HepG2 (cell line): ENCODE results near the gene NUP107. TPM values are rescaled to one million over a fixed set of nuclear protein-coding genes. Genes with fewer than 3 reads are reported as not detected.
A peak's percentile ranks its signal among the peaks of the same experiment; 100 is the strongest.

Source experiments
- ATF1 ChIP-seq: IDR thresholded peaks from 2 replicates; pipeline ENCODE4 v1.6.1; 2016; ENCODE audit warnings: mild to moderate bottlenecking, control low read depth
- BCLAF1 ChIP-seq: fragments of 450-650 bp; IDR thresholded peaks from 2 replicates; pipeline ENCODE4 v1.6.1; 2017; ENCODE audit warnings: mild to moderate bottlenecking
- FOSL2 ChIP-seq: sonication (generic); formaldehyde crosslinking; IDR thresholded peaks from 2 replicates; pipeline ENCODE4 v1.4.0; 2020; ENCODE audit warnings: missing genetic modification reagents
- FOXA3 ChIP-seq: IDR thresholded peaks from 2 replicates; pipeline ENCODE4 v1.6.1; 2016; ENCODE audit warnings: missing genetic modification reagents, missing compliant biosample characterization
- HNRNPLL ChIP-seq: fragments of 200-400 bp; formaldehyde crosslinking; IDR thresholded peaks from 2 replicates; pipeline ENCODE4 v1.6.1; 2017; ENCODE audit warnings: mild to moderate bottlenecking, low read depth, low read length; ENCODE audit not compliant: poor library complexity, severe bottlenecking
- KAT2B ChIP-seq: fragments of 150-350 bp; IDR thresholded peaks from 2 replicates; pipeline ENCODE4 v1.6.1; 2014; ENCODE audit warnings: low read depth, low read length, borderline replicate concordance
- KAT7 ChIP-seq: IDR thresholded peaks from 2 replicates; pipeline ENCODE4 v1.6.1; 2018; ENCODE audit warnings: borderline replicate concordance, missing compliant biosample characterization
- MEIS2 ChIP-seq: sonication (generic); formaldehyde crosslinking; IDR thresholded peaks from 2 replicates; pipeline ENCODE4 v1.9.0; 2021; ENCODE audit warnings: mild to moderate bottlenecking, missing genetic modification reagents
- NFE2L2 ChIP-seq: fragments of 150-350 bp; IDR thresholded peaks from 2 replicates; pipeline ENCODE4 v1.6.1; 2014; ENCODE audit warnings: low read length
- RNF2 ChIP-seq: fragments of 450-650 bp; conservative IDR thresholded peaks from 2 replicates; pipeline ENCODE4 v1.6.1; 2016; ENCODE audit warnings: low read depth
- TCF7L2 ChIP-seq: IDR thresholded peaks from 2 replicates; pipeline ENCODE4 v1.6.1; 2011; ENCODE audit warnings: mild to moderate bottlenecking, low read depth, low read length, moderate library complexity
- TFE3 ChIP-seq: IDR thresholded peaks from 2 replicates; pipeline ENCODE4 v1.6.1; 2016
- ZHX2 ChIP-seq, 2 experiments: sonication (generic) in 1 of 2; formaldehyde crosslinking in 1 of 2; IDR thresholded peaks; 2 replicates each; pipeline versions ENCODE4 v1.6.1 to v1.9.0; 2014 to 2022; ENCODE audit warnings: antibody characterized with exemption in 1 of 2, borderline replicate concordance in 1 of 2, inconsistent platforms in 1 of 2, low read depth in 1 of 2, missing genetic modification reagents in 1 of 2
- ZIK1 ChIP-seq: sonication (generic); formaldehyde crosslinking; IDR thresholded peaks from 2 replicates; pipeline ENCODE4 v1.5.0; 2020; ENCODE audit warnings: mild to moderate bottlenecking, low read depth, missing genetic modification reagents, borderline replicate concordance
- polyA plus RNA-seq, 8 experiments: library from polyadenylated mRNA; depleted of rRNA in 3 of 8; stranded (reverse) in 7 of 8; unstranded in 1 of 8; fragments of >200 nt; fragmentation: Illumina TruSeq in 4 of 8; extraction: Trizol in 4 of 8; gene quantifications; 2 replicates each; pipeline versions ENCODE4 v1.2.1 to v1.2.3, GENCODE V29; 2011 to 2016; ENCODE audit warnings: low read depth in 4 of 8, missing spikeins in 1 of 8, mixed read lengths in 1 of 8; ENCODE audit not compliant: insufficient read depth in 1 of 8
- total RNA-seq, 5 experiments: library from RNA; depleted of rRNA; stranded (reverse); fragments of >200 nt; fragmentation: Illumina TruSeq; extraction: Trizol; gene quantifications; 2 replicates each; pipeline ENCODE4 v1.2.3, GENCODE V29; 2016; ENCODE audit warnings: low read depth in 1 of 5
- TF ChIP-seq, protein P1 (sequence below): sonication (generic); formaldehyde crosslinking; IDR thresholded peaks from 2 replicates; pipeline ENCODE4 v1.4.0; 2020; ENCODE audit warnings: missing genetic modification reagents

The NUP107 gene
- total and polyA plus RNA-seq, 2 of the 13 experiments (the other 11 are each of a cell fraction or from before 2014, with no cell fraction given): 54.7 to 100 TPM

GRCh38 chr12:68789144-68789878, 102.5 kb downstream of the NUP107 start (continued):
- TF ChIP-seq ZHX2 (IDR thresholded peaks at IDR 0.05; ENCODE audit: low read depth) (no peak), ZHX2 (CRISPR knock-in tag; IDR thresholded peaks at IDR 0.05; ENCODE audit: borderline replicate concordance) (no peak), ZIK1 (CRISPR knock-in tag) (0 out of 2 replicates have a peak, but pooled peaks have one; percentile 33), HNRNPLL (no peak), KAT2B (0 out of 2 replicates have a peak, but pooled peaks have one; percentile 34), KAT7 (no peak), RNF2 (no peak), FOXA3 (peak; percentile 95), NFE2L2 (no peak), TCF7L2 (no peak), TFE3 (peak; percentile 91), BCLAF1 (no peak), ATF1 (CRISPR knock-in tag) (no peak), MEIS2 (CRISPR knock-in tag) (peak; percentile 50; the same call in 1 of the 2 replicates), FOSL2 (CRISPR knock-in tag) (peak; percentile 92)
- TF ChIP-seq, protein P1, sequence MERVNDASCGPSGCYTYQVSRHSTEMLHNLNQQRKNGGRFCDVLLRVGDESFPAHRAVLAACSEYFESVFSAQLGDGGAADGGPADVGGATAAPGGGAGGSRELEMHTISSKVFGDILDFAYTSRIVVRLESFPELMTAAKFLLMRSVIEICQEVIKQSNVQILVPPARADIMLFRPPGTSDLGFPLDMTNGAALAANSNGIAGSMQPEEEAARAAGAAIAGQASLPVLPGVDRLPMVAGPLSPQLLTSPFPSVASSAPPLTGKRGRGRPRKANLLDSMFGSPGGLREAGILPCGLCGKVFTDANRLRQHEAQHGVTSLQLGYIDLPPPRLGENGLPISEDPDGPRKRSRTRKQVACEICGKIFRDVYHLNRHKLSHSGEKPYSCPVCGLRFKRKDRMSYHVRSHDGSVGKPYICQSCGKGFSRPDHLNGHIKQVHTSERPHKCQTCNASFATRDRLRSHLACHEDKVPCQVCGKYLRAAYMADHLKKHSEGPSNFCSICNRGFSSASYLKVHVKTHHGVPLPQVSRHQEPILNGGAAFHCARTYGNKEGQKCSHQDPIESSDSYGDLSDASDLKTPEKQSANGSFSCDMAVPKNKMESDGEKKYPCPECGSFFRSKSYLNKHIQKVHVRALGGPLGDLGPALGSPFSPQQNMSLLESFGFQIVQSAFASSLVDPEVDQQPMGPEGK (CRISPR knock-in tag): peak; percentile 51; the same call in 1 of the 2 replicates
